IMR-90 (cell line): Measurements from ENCODE around the gene PAK6.

ENCODE experiments used
- CEBPB ChIP-seq: IDR thresholded peaks from 2 replicates; pipeline ENCODE4 v1.6.1; 2012; ENCODE audit warnings: low read depth, low read length, improper control_type of control experiment
- CHD1 ChIP-seq: IDR thresholded peaks from 2 replicates; pipeline ENCODE4 v1.6.1; 2012; ENCODE audit warnings: low read depth, low read length, improper control_type of control experiment
- CTCF ChIP-seq: conservative IDR thresholded peaks from 2 replicates; pipeline ENCODE4 v1.5.1; 2012; ENCODE audit warnings: mild to moderate bottlenecking, low read depth, low read length, improper control_type of control experiment
- MAZ ChIP-seq: IDR thresholded peaks from 2 replicates; pipeline ENCODE4 v1.6.1; 2012; ENCODE audit warnings: low read depth, mild to moderate bottlenecking, low read length, improper control_type of control experiment, moderate library complexity, borderline replicate concordance
- MXI1 ChIP-seq: IDR thresholded peaks from 2 replicates; pipeline ENCODE4 v1.6.1; 2012; ENCODE audit warnings: low read depth, mild to moderate bottlenecking, low read length, moderate library complexity, borderline replicate concordance
- POLR2A ChIP-seq: IDR thresholded peaks from 2 replicates; pipeline ENCODE4 v1.6.1; 2012; ENCODE audit warnings: mild to moderate bottlenecking, low read depth, low read length
- RCOR1 ChIP-seq: IDR thresholded peaks from 2 replicates; pipeline ENCODE4 v1.6.1; 2012; ENCODE audit warnings: mild to moderate bottlenecking, low read length, improper control_type of control experiment; ENCODE audit not compliant: insufficient replicate concordance
- RFX5 ChIP-seq: IDR thresholded peaks from 2 replicates; pipeline ENCODE4 v1.8.0; 2012; ENCODE audit warnings: low read depth, mild to moderate bottlenecking, low read length, moderate library complexity
- SMC3 ChIP-seq: fragments of 150-350 bp; IDR thresholded peaks from 2 replicates; pipeline ENCODE4 v1.6.1; 2016; ENCODE audit warnings: low read depth, mild to moderate bottlenecking, antibody characterized with exemption, low read length, moderate library complexity
- TF ChIP-seq, protein P1 (sequence below): fragments of 150-350 bp; IDR thresholded peaks from 2 replicates; pipeline ENCODE4 v1.6.1; 2017; ENCODE audit warnings: mild to moderate bottlenecking, antibody characterized with exemption, low read length, low read depth

DNA sequence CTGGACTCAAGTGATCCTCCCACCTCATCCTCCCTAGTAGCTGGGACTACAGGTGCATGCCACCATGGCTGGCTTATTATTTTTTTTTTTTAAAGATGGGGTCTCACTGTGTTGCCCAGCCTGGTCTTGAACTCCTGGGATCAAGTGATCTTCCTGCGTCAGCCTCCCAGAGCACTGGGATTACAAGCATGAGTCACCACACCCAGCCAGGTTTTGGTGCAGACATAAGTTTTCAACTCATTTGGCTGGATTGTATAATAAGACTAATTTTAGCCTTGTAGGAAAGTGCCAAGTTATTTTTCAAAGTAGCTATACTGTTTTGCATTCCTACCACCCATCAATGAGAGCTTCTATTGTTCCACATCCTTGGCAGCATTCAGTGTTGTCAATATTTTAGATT is 45.9 kb upstream of the PAK6 start:
- TF ChIP-seq RFX5 (no peak), CTCF (no peak), POLR2A (no peak), CEBPB (no peak), CHD1 (no peak), MAZ (no peak), SMC3 (no peak), MXI1 (no peak), RCOR1 (no peak)
- TF ChIP-seq, protein P1, sequence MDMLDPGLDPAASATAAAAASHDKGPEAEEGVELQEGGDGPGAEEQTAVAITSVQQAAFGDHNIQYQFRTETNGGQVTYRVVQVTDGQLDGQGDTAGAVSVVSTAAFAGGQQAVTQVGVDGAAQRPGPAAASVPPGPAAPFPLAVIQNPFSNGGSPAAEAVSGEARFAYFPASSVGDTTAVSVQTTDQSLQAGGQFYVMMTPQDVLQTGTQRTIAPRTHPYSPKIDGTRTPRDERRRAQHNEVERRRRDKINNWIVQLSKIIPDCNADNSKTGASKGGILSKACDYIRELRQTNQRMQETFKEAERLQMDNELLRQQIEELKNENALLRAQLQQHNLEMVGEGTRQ, result no peak
